MCF 10A (cell line): ENCODE measurements around the gene APBA2. TPM values are rescaled to one million over a fixed set of nuclear protein-coding genes. Genes with fewer than 3 reads are reported as not detected.

Experiments used
- BruUV-seq: library from RNA; stranded (reverse); fragments of 400-500 nt; replicated peaks from 2 replicates; lab custom pipeline; 2021; lab: Mats Ljungman, UMichigan
- CTCF ChIA-PET: fragments of 300-600 bp; sonication (Branson Sonifier 250); formaldehyde crosslinking; extraction: SDS; loops from one replicate; lab custom pipeline; 2021; ENCODE audit warnings: antibody characterized with exemption, inconsistent platforms; lab: Yijun Ruan, JAX
- POLR2A ChIA-PET: fragments of 300-600, 350-650 bp; sonication (Branson Sonifier 250); formaldehyde crosslinking; extraction: SDS; loops from one replicate; lab custom pipeline; 2020; ENCODE audit warnings: antibody characterized with exemption, inconsistent platforms; lab: Yijun Ruan, JAX
- DNase-seq: peaks from one replicate; pipeline ENCODE4 v3.0.0-alpha.2; 2018; ENCODE audit not compliant: unreplicated experiment
- H3K27ac Mint-ChIP-seq: one replicate; pipeline ENCODE4 v1.8.0; 2022; ENCODE audit warnings: mild to moderate bottlenecking, low read depth, mixed read lengths; ENCODE audit not compliant: unreplicated experiment
- H3K27me3 Mint-ChIP-seq: one replicate; pipeline ENCODE4 v1.8.0; 2022; ENCODE audit warnings: mixed read lengths; ENCODE audit not compliant: insufficient read depth, unreplicated experiment
- H3K36me3 Mint-ChIP-seq: one replicate; pipeline ENCODE4 v1.8.0; 2022; ENCODE audit warnings: mild to moderate bottlenecking, moderate library complexity, mixed read lengths; ENCODE audit not compliant: insufficient read depth, unreplicated experiment
- H3K4me1 Mint-ChIP-seq: one replicate; pipeline ENCODE4 v1.8.0; 2022; ENCODE audit warnings: mixed read lengths; ENCODE audit not compliant: insufficient read depth, unreplicated experiment
- H3K4me3 Mint-ChIP-seq: one replicate; pipeline ENCODE4 v1.8.0; 2022; ENCODE audit warnings: mild to moderate bottlenecking, moderate library complexity, mixed read lengths; ENCODE audit not compliant: unreplicated experiment
- H3K9me3 Mint-ChIP-seq: one replicate; pipeline ENCODE4 v1.8.0; 2022; ENCODE audit warnings: mixed read lengths; ENCODE audit not compliant: unreplicated experiment
- CTCF ChIP-seq: fragments of 200-600 bp; IDR thresholded peaks from one replicate; pipeline ENCODE4 v1.8.0; 2022; ENCODE audit warnings: antibody characterized with exemption, mild to moderate bottlenecking; ENCODE audit not compliant: unreplicated experiment
- intact Hi-C: fragments of 100-400 bp; cut with micrococcal nuclease; formaldehyde crosslinking; loops from 2 replicates; pipeline ENCODE4 v1.14.1; 2022
- total RNA-seq: library from RNA; stranded (reverse); gene quantifications from 2 replicates; pipeline ENCODE4 v1.2.3, GENCODE V29; 2022

Gene APBA2
- total RNA-seq, 1 experiment from 2014 or later = not detected

GRCh38 chr15:29106551-29107290 lies 220.9 kb downstream of the APBA2 start:
- TF ChIP-seq CTCF = no peak
- Mint-ChIP-seq H3K4me3 (no peak overlapping the region), H3K9me3 (no peaks in the 10 kb centered on the region), H3K27ac (no peak overlapping the region), H3K4me1 (no peaks in the 10 kb centered on the region), H3K36me3 (no peaks in the 10 kb centered on the region), H3K27me3 (peaks cover 14% of the 10 kb centered on the region)
- no TSS peak for BruUV-seq
- ChIA-PET CTCF (interaction anchor here (1.0 to 1.2 kb wide), 2 partner anchors 17 to 34 kb away, joined by 3 read pairs; no protein-coding TSS in a partner anchor), POLR2A (interaction anchor here (0.6 kb wide), 1 partner anchor 266 kb away, joined by 3 read pairs; no protein-coding TSS in a partner anchor)
- no peak for DNase-seq
- intact Hi-C loops = no loop called here

GRCh38 chr15:29107291-29107890 lies 221.6 kb downstream of the APBA2 start:
- no peaks in the 10 kb centered on the region for H3K9me3 Mint-ChIP-seq
- BruUV-seq = no TSS peak
- H3K36me3 Mint-ChIP-seq = no peaks in the 10 kb centered on the region
- ChIA-PET CTCF (interaction anchor here (0.5 to 1.2 kb wide), 3 partner anchors 17 to 628 kb away, joined by 3 read pairs; no protein-coding TSS in a partner anchor), POLR2A (interaction anchor here (0.6 kb wide), 1 partner anchor 265 kb away, joined by 3 read pairs; no protein-coding TSS in a partner anchor)
- no peak for DNase-seq
- peaks cover 16% of the 10 kb centered on the region for H3K27me3 Mint-ChIP-seq
- no peak overlapping the region for H3K4me3 Mint-ChIP-seq
- H3K4me1 Mint-ChIP-seq = no peaks in the 10 kb centered on the region
- intact Hi-C loops = no loop called here
- TF ChIP-seq CTCF = no peak
- H3K27ac Mint-ChIP-seq = no peak overlapping the region

GRCh38 chr15:29107971-29108645 lies 222.3 kb downstream of the APBA2 start:
- no peaks in the 10 kb centered on the region for H3K4me1 Mint-ChIP-seq
- no TSS peak for BruUV-seq
- no peak for DNase-seq
- POLR2A ChIA-PET = no interaction called here
- no peaks in the 10 kb centered on the region for H3K36me3 Mint-ChIP-seq
- no peak overlapping the region for H3K27ac Mint-ChIP-seq
- intact Hi-C loops = no loop called here
- no peak overlapping the region for H3K4me3 Mint-ChIP-seq
- CTCF ChIA-PET = interaction anchor here (0.5 kb wide), 1 partner anchor 627 kb away, joined by 3 read pairs; no protein-coding TSS in a partner anchor
- TF ChIP-seq CTCF = no peak
- H3K27me3 Mint-ChIP-seq = peaks cover 23% of the 10 kb centered on the region
- no peaks in the 10 kb centered on the region for H3K9me3 Mint-ChIP-seq

- no peaks in the 10 kb centered on the region for H3K36me3 Mint-ChIP-seq
- no peak for TF ChIP-seq CTCF
- intact Hi-C loops = no loop called here
- H3K27ac Mint-ChIP-seq = no peak overlapping the region
- CTCF ChIA-PET = interaction anchor here (0.6 kb wide), 1 partner anchor 179 kb away, joined by 3 read pairs; no protein-coding TSS in a partner anchor
- H3K4me1 Mint-ChIP-seq = no peaks in the 10 kb centered on the region
- H3K9me3 Mint-ChIP-seq = no peaks in the 10 kb centered on the region
- no peak overlapping the region for H3K4me3 Mint-ChIP-seq
- peaks cover 30% of the 10 kb centered on the region for H3K27me3 Mint-ChIP-seq
- POLR2A ChIA-PET = no interaction called here
- no TSS peak for BruUV-seq
- no peak for DNase-seq
Observed at GRCh38 chr15:29109762-29110161, 224.0 kb downstream of the APBA2 start.
